H1 (cell line): ENCODE results near the gene SRPK3. TPM values are rescaled to one million over a fixed set of nuclear protein-coding genes. Genes with fewer than 3 reads are reported as not detected.

Experiments
- CTCF ChIA-PET: fragments of 300-600 bp; sonication (Branson Sonifier 250); formaldehyde crosslinking; loops from one replicate; lab custom pipeline; 2021; ENCODE audit not compliant: partially characterized antibody; lab: Charles Lee
- POLR2A ChIA-PET: fragments of 300-600 bp; sonication (Branson Sonifier 250); formaldehyde crosslinking; loops from one replicate; lab custom pipeline; 2021; ENCODE audit warnings: inconsistent platforms; ENCODE audit not compliant: partially characterized antibody; lab: Charles Lee
- DNase-seq, 2 experiments: peaks; one replicate each; pipeline versions ENCODE4 v3.0.0 to v3.0.0-alpha.2; 2010 to 2022; ENCODE audit warnings: low spot score in 2 of 2, low read depth in 1 of 2, mixed read lengths in 1 of 2
- FAIRE-seq: peaks from 2 replicates; lab custom pipeline; 2011; peaks lifted over from hg19 to GRCh38; lab: Jason Lieb, UNC
- H2AFZ ChIP-seq: 2 replicates; pipeline ENCODE4 v1.8.1; 2012; ENCODE audit warnings: low read length, inconsistent platforms
- H2AK5ac ChIP-seq: 2 replicates; pipeline ENCODE4 v1.6.1; 2013; ENCODE audit warnings: low read depth, low read length
- H2BK120ac ChIP-seq: replicated peaks from 2 replicates; pipeline ENCODE3; 2013; ENCODE audit warnings: low read depth, low read length, inconsistent platforms
- H2BK12ac ChIP-seq: 2 replicates; pipeline ENCODE4 v1.6.1; 2013; ENCODE audit warnings: low read depth, low read length
- H2BK15ac ChIP-seq: 2 replicates; pipeline ENCODE4 v1.6.1; 2013; ENCODE audit warnings: low read length
- H2BK20ac ChIP-seq: 2 replicates; pipeline ENCODE4 v1.6.1; 2013; ENCODE audit warnings: low read length
- H2BK5ac ChIP-seq: 2 replicates; pipeline ENCODE4 v1.6.1; 2013; ENCODE audit warnings: low read depth, low read length
- H3K14ac ChIP-seq: 2 replicates; pipeline ENCODE4 v1.6.1; 2013; ENCODE audit warnings: inconsistent platforms; ENCODE audit not compliant: insufficient read length
- H3K18ac ChIP-seq: 2 replicates; pipeline ENCODE4 v1.6.1; 2013; ENCODE audit warnings: low read length; ENCODE audit errors: extremely low read depth
- H3K23ac ChIP-seq: 2 replicates; pipeline ENCODE4 v1.6.1; 2013; ENCODE audit warnings: inconsistent platforms; ENCODE audit not compliant: insufficient read length
- H3K23me2 ChIP-seq: 2 replicates; pipeline ENCODE4 v1.6.1; 2013; ENCODE audit warnings: low read depth, low read length
- H3K27ac ChIP-seq: 2 replicates; pipeline ENCODE4 v1.6.1; 2011; ENCODE audit warnings: low read depth, low read length, inconsistent platforms
- H3K27me3 ChIP-seq, 4 experiments: replicated peaks in 1 of 4; 1 replicate in 1 of 4; 2 replicates in 3 of 4; pipeline versions ENCODE4 v1.6.1 to v1.8.1; 2011 to 2013; ENCODE audit warnings: low read length in 3 of 4, mild to moderate bottlenecking in 3 of 4, inconsistent platforms in 2 of 4, mixed read lengths in 2 of 4, moderate library complexity in 1 of 4; ENCODE audit not compliant: control insufficient read depth in 3 of 4, insufficient read depth in 3 of 4; ENCODE audit errors: extremely low read depth in 1 of 4
- H3K36me3 ChIP-seq, 4 experiments: 2 replicates each; pipeline versions ENCODE4 v1.6.1 to v1.8.1; 2011 to 2013; ENCODE audit warnings: mild to moderate bottlenecking in 4 of 4, low read length in 3 of 4, moderate library complexity in 2 of 4, control low read depth in 1 of 4, inconsistent platforms in 1 of 4; ENCODE audit not compliant: insufficient read depth in 4 of 4, control insufficient read depth in 2 of 4
- H3K4ac ChIP-seq: replicated peaks from 2 replicates; pipeline ENCODE3; 2013; ENCODE audit warnings: low read length, low read depth, mixed read lengths, inconsistent platforms; ENCODE audit not compliant: insufficient read length
- H3K4me1 ChIP-seq, 4 experiments: replicated peaks in 1 of 4; 1 replicate in 1 of 4; 2 replicates in 3 of 4; pipeline versions ENCODE4 v1.6.1 to v1.8.1; 2011 to 2013; ENCODE audit warnings: low read length in 3 of 4, inconsistent platforms in 2 of 4, mixed read lengths in 1 of 4; ENCODE audit not compliant: insufficient read depth in 4 of 4, control insufficient read depth in 3 of 4
- H3K4me2 ChIP-seq, 2 experiments: 2 replicates each; pipeline versions ENCODE4 v1.6.1 to v1.8.1; 2011 to 2013; ENCODE audit warnings: low read depth in 2 of 2, low read length in 2 of 2, control low read depth in 1 of 2, inconsistent platforms in 1 of 2, mild to moderate bottlenecking in 1 of 2; ENCODE audit not compliant: insufficient read depth in 1 of 2
- H3K4me3 ChIP-seq, 4 experiments: fragments of 200-600, 300-600 bp in 1 of 4; sonication (generic), shearing (Covaris generic), sonication (Bioruptor Twin) in 1 of 4; 2 replicates each; pipeline versions ENCODE4 v1.5.1 to v1.8.1; 2011 to 2016; ENCODE audit warnings: low read length in 4 of 4, low read depth in 3 of 4, control low read depth in 2 of 4, inconsistent platforms in 2 of 4, mild to moderate bottlenecking in 2 of 4, mixed read lengths in 1 of 4, moderate library complexity in 1 of 4; ENCODE audit not compliant: insufficient read depth in 2 of 4; ENCODE audit errors: extremely low read depth in 1 of 4
- H3K56ac ChIP-seq: replicated peaks from 2 replicates; pipeline ENCODE3; 2013; ENCODE audit warnings: low read depth, mild to moderate bottlenecking, mixed read lengths, low read length, inconsistent platforms; ENCODE audit not compliant: insufficient read length
- H3K79me1 ChIP-seq: 2 replicates; pipeline ENCODE4 v1.6.1; 2013; ENCODE audit warnings: low read depth, low read length, control low read depth
- H3K79me2 ChIP-seq, 2 experiments: 2 replicates each; pipeline versions ENCODE4 v1.6.1 to v1.8.1; 2012 to 2013; ENCODE audit warnings: low read length in 2 of 2, mild to moderate bottlenecking in 2 of 2, inconsistent platforms in 1 of 2; ENCODE audit not compliant: insufficient read depth in 2 of 2, control insufficient read depth in 1 of 2
- H3K9ac ChIP-seq, 4 experiments: replicated peaks in 1 of 4; 1 replicate in 1 of 4; 2 replicates in 3 of 4; pipeline versions ENCODE4 v1.6.1 to v1.8.1; 2011 to 2013; ENCODE audit warnings: low read depth in 3 of 4, low read length in 3 of 4, control low read depth in 2 of 4, mild to moderate bottlenecking in 2 of 4, moderate library complexity in 2 of 4, inconsistent platforms in 1 of 4; ENCODE audit errors: extremely low read depth in 1 of 4
- H3K9me3 ChIP-seq, 2 experiments: 2 replicates each; pipeline versions ENCODE4 v1.6.1 to v1.8.1; 2012 to 2013; ENCODE audit warnings: mild to moderate bottlenecking in 2 of 2, moderate library complexity in 2 of 2, control low read depth in 1 of 2, inconsistent platforms in 1 of 2, low read depth in 1 of 2, low read length in 1 of 2, mixed read lengths in 1 of 2; ENCODE audit not compliant: insufficient read depth in 2 of 2
- H4K20me1 ChIP-seq, 2 experiments: replicated peaks in 1 of 2; 2 replicates each; pipeline versions ENCODE3 to v1.8.1; 2011 to 2013; ENCODE audit warnings: inconsistent platforms in 2 of 2, low read length in 2 of 2, mild to moderate bottlenecking in 1 of 2; ENCODE audit not compliant: insufficient read depth in 2 of 2, control insufficient read depth in 1 of 2
- H4K5ac ChIP-seq: 2 replicates; pipeline ENCODE4 v1.6.1; 2013; ENCODE audit warnings: low read length, low read depth, mixed read lengths, inconsistent platforms; ENCODE audit not compliant: insufficient read length
- H4K8ac ChIP-seq: 2 replicates; pipeline ENCODE4 v1.8.0; 2013; ENCODE audit warnings: mild to moderate bottlenecking, moderate library complexity, low read length, inconsistent platforms; ENCODE audit not compliant: insufficient read depth; ENCODE audit errors: extremely low read depth
- H4K91ac ChIP-seq: replicated peaks from 2 replicates; pipeline ENCODE3; 2013; ENCODE audit warnings: low read length, mixed read lengths, inconsistent platforms; ENCODE audit not compliant: insufficient read length
- CBX8 ChIP-seq: fragments of 300-800, 300-1000 bp; sonication (generic); IDR thresholded peaks from 2 replicates; pipeline ENCODE4 v1.7.1; 2016; ENCODE audit warnings: low read depth, low read length, borderline replicate concordance
- CHD1 ChIP-seq: IDR thresholded peaks from 2 replicates; pipeline ENCODE4 v1.6.1; 2012; ENCODE audit warnings: low read depth, low read length, improper control_type of control experiment
- CTBP2 ChIP-seq: IDR thresholded peaks from 2 replicates; pipeline ENCODE4 v1.7.0; 2011; ENCODE audit warnings: borderline replicate concordance, mild to moderate bottlenecking, moderate library complexity, mixed read lengths, low read length; ENCODE audit not compliant: insufficient read depth, insufficient read length
- EGR1 ChIP-seq: IDR thresholded peaks from 2 replicates; pipeline ENCODE4 v1.6.1; 2011; ENCODE audit warnings: low read depth, low read length, borderline replicate concordance
- GTF2F1 ChIP-seq: IDR thresholded peaks from 2 replicates; pipeline ENCODE4 v1.6.1; 2012; ENCODE audit warnings: low read depth, low read length, improper control_type of control experiment, borderline replicate concordance
- KDM1A ChIP-seq: fragments of 200-600, 300-600 bp; sonication (generic); IDR thresholded peaks from 2 replicates; pipeline ENCODE4 v1.7.1; 2016; ENCODE audit warnings: mild to moderate bottlenecking, low read length, borderline replicate concordance
- KDM4A ChIP-seq: IDR thresholded peaks from one replicate; pipeline ENCODE4 v1.7.1; 2012; ENCODE audit warnings: low read depth, mild to moderate bottlenecking, moderate library complexity, low read length, inconsistent platforms; ENCODE audit not compliant: severe bottlenecking
- NANOG ChIP-seq: IDR thresholded peaks from 2 replicates; pipeline ENCODE4 v1.6.1; 2011; ENCODE audit warnings: low read length, low read depth, mild to moderate bottlenecking, inconsistent platforms; ENCODE audit not compliant: insufficient read depth, poor library complexity, severe bottlenecking
- RBBP5 ChIP-seq: IDR thresholded peaks from 2 replicates; pipeline ENCODE4 v1.7.1; 2012; ENCODE audit warnings: low read depth, mild to moderate bottlenecking, inconsistent platforms, low read length, moderate library complexity, borderline replicate concordance
- SIRT6 ChIP-seq: IDR thresholded peaks from one replicate; pipeline ENCODE4 v1.7.1; 2012; ENCODE audit warnings: low read length, inconsistent platforms
- USF2 ChIP-seq: IDR thresholded peaks from 2 replicates; pipeline ENCODE4 v1.6.1; 2011; ENCODE audit warnings: low read length, improper control_type of control experiment
- WGBS, 2 experiments: shearing (Covaris generic) in 1 of 2; methylation state at CpG; one replicate each; pipeline versions ENCODE4 v1.1.6 to v1.1.7; 2013 to 2015; ENCODE audit warnings: low lambda C conversion rate in 2 of 2, mixed read lengths in 2 of 2, inconsistent platforms in 1 of 2, low coverage in 1 of 2, missing lambda C conversion rate in 1 of 2; ENCODE audit not compliant: insufficient replicate concordance in 2 of 2, insufficient coverage in 1 of 2, insufficient read length in 1 of 2; ENCODE audit errors: extremely low coverage in 1 of 2, missing lambda C conversion rate in 1 of 2; 5-methylcytosine and 5-hydroxymethylcytosine counted together
- polyA plus RNA-seq, 7 experiments: library from polyadenylated mRNA; depleted of rRNA in 3 of 7; stranded (reverse) in 5 of 7; unstranded in 2 of 7; fragments of >200 nt in 5 of 7; fragments of 200-250 nt in 2 of 7; gene quantifications; 1 replicate in 5 of 7; 2 replicates in 1 of 7; 4 replicates in 1 of 7; pipeline versions ENCODE4 v1.2.1 to v1.2.3, GENCODE V29; 2011 to 2013; ENCODE audit warnings: missing spikeins in 2 of 7, mixed read lengths in 2 of 7
- total RNA-seq: library from RNA; stranded (reverse); fragmentation: NEBNext Ultra II Directional; extraction: Animal tissue kit (Norgen Biotek cat#: 25700); gene quantifications from 2 replicates; pipeline ENCODE4 v1.2.1, GENCODE V29; 2021

Gene SRPK3
- total and polyA plus RNA-seq, 2 of the 8 experiments (the other 6 are each of a cell fraction or from before 2014, with no cell fraction given): not detected

DNA sequence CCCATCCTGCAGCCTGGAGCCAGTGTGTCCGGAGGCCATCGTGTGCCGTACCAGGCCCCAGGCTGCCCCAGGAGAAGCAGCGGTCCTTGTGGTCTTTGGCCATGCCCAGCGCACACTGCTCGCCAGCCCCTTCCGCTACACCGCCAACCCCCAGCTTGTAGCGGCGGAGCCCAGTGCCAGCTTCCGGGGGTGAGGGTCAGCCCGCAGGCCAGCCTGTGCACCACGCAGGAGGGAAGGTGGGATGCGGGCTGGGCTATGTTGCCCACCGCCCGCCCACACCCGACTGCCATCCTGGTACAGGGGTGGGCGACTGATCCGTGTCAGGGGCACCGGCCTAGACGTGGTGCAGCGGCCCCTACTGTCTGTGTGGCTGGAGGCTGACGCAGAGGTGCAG, 7.6 kb upstream of the SRPK3 start:
- ChIA-PET CTCF (interaction anchor here (0.8 to 1.6 kb wide), 4 partner anchors 9 to 80 kb away, joined by 3 to 4 read pairs (median 4); no protein-coding TSS in a partner anchor), POLR2A (no interaction called here)
- WGBS, 2 experiments: 94% methylated on average over 7 of the region's 23 CpGs; no CpG with 5 or more reads in 1 of the 2 experiments
- Histone ChIP-seq H3K4me3 (no peak overlapping the region), H2AK5ac (no peak overlapping the region), H2AFZ (no peak overlapping the region), H3K4me2 (no peak overlapping the region), H3K9me3 (no peaks in the 10 kb centered on the region), H3K79me2 (no peaks in the 10 kb centered on the region), H3K23ac (no peak overlapping the region), H3K4ac (no peak overlapping the region), H4K5ac (no peak overlapping the region), H3K79me1 (no peaks in the 10 kb centered on the region), H3K4me1 (no peaks in the 10 kb centered on the region), H2BK20ac (no peak overlapping the region), H3K36me3 (no peaks in the 10 kb centered on the region), H3K18ac (no peak overlapping the region), H3K14ac (no peak overlapping the region), H2BK12ac (no peak overlapping the region), H4K91ac (no peak overlapping the region), H3K56ac (no peak overlapping the region), H2BK5ac (no peak overlapping the region), H2BK120ac (no peak overlapping the region), H4K20me1 (no peaks in the 10 kb centered on the region), H3K27ac (no peak overlapping the region), H2BK15ac (no peak overlapping the region), H4K8ac (no peak overlapping the region), H3K23me2 (no peaks in the 10 kb centered on the region), H3K27me3 (no peaks in the 10 kb centered on the region), H3K9ac (no peak overlapping the region)
- no peak for FAIRE-seq
- no peak for TF ChIP-seq CHD1
- no peak for TF ChIP-seq CBX8
- no peak for TF ChIP-seq CTBP2
- no peak for TF ChIP-seq NANOG
- TF ChIP-seq KDM4A: no peak
- no peak for TF ChIP-seq EGR1
- TF ChIP-seq USF2: no peak
- TF ChIP-seq GTF2F1: no peak
- TF ChIP-seq KDM1A: no peak
- TF ChIP-seq RBBP5: no peak
- TF ChIP-seq SIRT6: no peak
- DNase-seq: no peak
